ENCODE results near the gene MPV17. TPM values are rescaled to one million over a fixed set of nuclear protein-coding genes. Genes with fewer than 3 reads are reported as not detected.

Gene MPV17
- polyA plus RNA-seq, 2 of the 4 experiments (the other 2 are of a cell fraction) = 67.7 to 130 TPM

GRCh38 chr2:27362678-27363420 is 40.0 kb upstream of the MPV17 start:
- peaks cover 7% of the 10 kb centered on the region; the same call in 2 of the 3 replicates for H3K4me1 ChIP-seq
- TF ChIP-seq JUN (IDR thresholded peaks at IDR 0.05) = 0 out of 5 replicates have a peak, but pooled peaks of 1 of the 2 experiments have one; percentile 43
- TF ChIP-seq CBX8 (IDR thresholded peaks at IDR 0.05) = no peak
- POLR2A ChIA-PET = interaction anchor here (0.6 kb wide), 1 partner anchor 11 kb away, joined by 3 read pairs; no protein-coding TSS in a partner anchor
- WGBS (ENCODE audit: missing lambda C conversion rate) = 86% methylated on average over 4 of the region's 4 CpGs
- DNase-seq (ENCODE audit: low read depth in 1 of 2, low spot score in 1 of 2) = no peak
- ATAC-seq = no peak; a peak in 1 of 6 replicates
- H3K27ac ChIP-seq = no peak overlapping the region
- no peak overlapping the region for H3K4me3 ChIP-seq
- H3K4me2 ChIP-seq = no peak overlapping the region
- H3K9me3 ChIP-seq = no peaks in the 10 kb centered on the region
- no peak for FAIRE-seq
- CTCF ChIA-PET = interaction anchor here (0.8 to 3.3 kb wide), 4 partner anchors 11 to 266 kb away, joined by 3 to 13 read pairs (median 4); no protein-coding TSS in a partner anchor

- ChIA-PET CTCF (interaction anchor here (0.5 to 2.9 kb wide), 6 partner anchors 9 to 1382 kb away, joined by 3 to 21 read pairs (median 4); partner anchors contain the start of genes EIF2B4 and SNX17), POLR2A (interaction anchor here (0.9 to 2.3 kb wide), 10 partner anchors 9 to 145 kb away, joined by 3 to 25 read pairs (median 4); partner anchors contain the start of genes ATRAID, EIF2B4, SLC5A6 and SNX17)
- 1% methylated on average over 35 of the region's 67 CpGs for WGBS (ENCODE audit: missing lambda C conversion rate)
- Histone ChIP-seq H3K4me2 (peak within 1 kb of the TSS; percentile 77), H3K27ac (peak within 1 kb of the TSS; percentile 83 to 91), H3K9me3 (no peaks in the 10 kb centered on the region), H3K4me1 (peaks cover 28% of the 10 kb centered on the region), H3K4me3 (peak within 1 kb of the TSS; percentile 82)
- no peak for FAIRE-seq
- DNase-seq (ENCODE audit: low read depth in 1 of 2, low spot score in 1 of 2) = peak; percentile 95 to 99
- peak; percentile 93 to 96 for ATAC-seq
- TF ChIP-seq CEBPB (IDR thresholded peaks at IDR 0.05) (no peak; a peak in 1 of 4 replicates), POLR2A (IDR thresholded peaks at IDR 0.05; ENCODE audit: low read length) (peak; percentile 50), USF2 (IDR thresholded peaks at IDR 0.05) (peak; percentile 43), CBX2 (IDR thresholded peaks at IDR 0.05; ENCODE audit: borderline replicate concordance, low read depth) (no peak), ZNF302 (CRISPR knock-in tag; IDR thresholded peaks at IDR 0.05) (no peak), HES2 (IDR thresholded peaks at IDR 0.05) (no peak), NFE2L2 (conservative IDR thresholded peaks at IDR 0.05; ENCODE audit: low read length) (no peak), REST (IDR thresholded peaks at IDR 0.05) (peak; percentile 76), ELK1 (IDR thresholded peaks at IDR 0.05; ENCODE audit: low read depth, low read length) (no peak), HEYL (CRISPR knock-in tag; IDR thresholded peaks at IDR 0.05) (no peak), TFCP2L1 (CRISPR knock-in tag; IDR thresholded peaks at IDR 0.05) (no peak), FOXS1 (CRISPR knock-in tag; IDR thresholded peaks at IDR 0.05) (no peak), SREBF2 (IDR thresholded peaks at IDR 0.05) (no peak), MAZ (IDR thresholded peaks at IDR 0.05; ENCODE audit: borderline replicate concordance, low read depth, low read length) (peak; percentile 90; the same call in 1 of the 2 replicates), FOSB (CRISPR knock-in tag; IDR thresholded peaks at IDR 0.05) (no peak), CTCF (IDR thresholded peaks at IDR 0.05) (no peak), BHLHE40 (IDR thresholded peaks at IDR 0.05; ENCODE audit: low read depth, low read length) (no peak), PBX3 (IDR thresholded peaks at IDR 0.05) (no peak), HOXB13 (CRISPR knock-in tag; IDR thresholded peaks at IDR 0.05; ENCODE audit: low read depth) (no peak; the same call in 1 of the 2 replicates), BCL3 (IDR thresholded peaks at IDR 0.05) (peak; percentile 84), HOXB5 (CRISPR knock-in tag; IDR thresholded peaks at IDR 0.05) (peak; percentile 78; the same call in 1 of the 2 replicates), ZFP36 (IDR thresholded peaks at IDR 0.05; ENCODE audit: borderline replicate concordance, partially characterized antibody) (no peak)
These were observed 33.7 kb upstream of the MPV17 start, which contains the start of gene GTF3C2 for GRCh38 chr2:27356382-27357181. GTF3C2 (minus strand) TSS chr2:27356764; CDS start chr2:27343554, 13,210 bp downstream.
